NCI-H1694 (cell line): ENCODE results near the gene HIBADH.

ENCODE experiments used
- DNase-seq: peaks from one replicate; lab custom pipeline; 2025; lab: John Stamatoyannopoulos, UW

Gene HIBADH

DNA sequence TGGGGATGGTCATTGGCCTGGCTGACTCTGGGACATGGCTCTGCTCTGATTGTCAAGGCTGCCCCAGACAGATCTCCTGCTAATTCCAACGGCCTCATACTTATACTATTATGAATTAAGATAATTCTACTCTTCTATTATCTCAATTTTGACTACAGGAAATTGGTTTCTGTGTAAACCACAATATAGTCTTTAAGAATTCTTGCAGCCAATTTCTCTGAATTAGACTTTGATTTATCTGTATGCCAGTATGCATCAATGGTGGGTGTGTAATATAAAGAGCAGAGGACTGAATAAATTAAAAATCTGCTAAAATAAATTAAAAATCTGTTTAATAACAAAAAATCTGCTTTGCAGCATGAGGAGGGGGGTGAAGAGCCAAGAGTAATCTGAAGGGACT lies 27.0 kb downstream of the HIBADH start:
- no peak for DNase-seq

DNA sequence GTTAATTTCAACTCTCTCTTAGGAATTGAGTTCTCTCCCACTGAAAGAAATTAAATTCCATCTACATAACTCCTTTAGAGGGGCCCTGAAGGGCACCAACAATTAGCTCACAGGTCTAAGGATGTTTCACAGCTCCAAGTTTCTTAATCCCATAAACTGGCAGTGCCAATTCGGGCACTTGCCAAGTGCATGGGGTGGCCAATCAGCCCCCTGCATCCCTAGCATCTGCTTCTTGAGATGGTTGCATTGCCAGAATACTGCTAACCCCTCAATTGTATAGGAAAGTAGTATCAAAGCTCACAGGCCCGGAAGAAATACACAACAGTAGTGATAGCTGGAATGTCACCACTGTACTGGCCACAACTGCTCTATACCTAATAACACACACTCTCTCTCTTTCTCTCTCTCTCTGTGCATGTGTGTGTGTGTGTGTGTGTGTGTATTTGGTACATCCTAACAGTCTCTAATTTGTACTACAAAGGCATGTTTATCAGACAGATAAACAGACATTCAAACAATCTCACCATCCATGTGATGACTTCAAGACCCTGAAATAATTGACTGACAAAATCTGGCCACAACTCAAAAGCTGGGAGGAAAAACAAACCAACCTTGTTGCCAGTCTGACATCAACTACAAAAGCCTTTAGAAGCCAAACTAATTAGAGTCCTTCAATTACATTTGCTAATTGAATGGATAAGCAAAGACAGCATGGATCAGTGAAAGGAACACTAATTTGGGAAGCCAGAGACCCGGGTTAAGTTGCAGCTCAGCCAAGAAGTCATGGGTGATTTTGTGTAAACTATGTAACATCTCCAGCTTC lies 27.8 kb downstream of the HIBADH start:
- no peak for DNase-seq

DNA sequence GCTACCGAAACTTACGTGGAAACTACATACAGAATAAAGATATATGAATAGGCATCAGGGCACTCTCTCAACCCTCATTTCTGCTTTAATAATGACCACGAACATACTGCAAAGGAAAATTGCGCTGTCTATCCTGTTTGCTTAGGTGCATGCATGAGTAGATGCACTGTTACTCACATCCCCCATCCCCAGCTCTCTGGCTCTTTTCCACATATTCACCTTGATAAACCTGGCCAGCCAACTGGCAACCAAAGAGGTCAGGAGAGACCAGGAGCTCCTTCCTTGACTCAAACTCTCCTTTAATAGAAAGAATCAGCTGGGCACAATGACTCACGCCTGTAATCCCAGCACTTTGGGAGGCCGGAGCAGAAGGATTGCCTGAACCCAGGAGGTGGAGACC lies 29.6 kb downstream of the HIBADH start:
- no peak for DNase-seq

- DNase-seq: no peak
Observed at GRCh38 chr7:27631391-27631790, 31.3 kb downstream of the HIBADH start.

- DNase-seq: no peak
Observed at GRCh38 chr7:27627146-27627545, 35.5 kb downstream of the HIBADH start.

GRCh38 chr7:27619492-27619891 lies 43.2 kb downstream of the HIBADH start:
- no peak for DNase-seq

GRCh38 chr7:27617651-27618381 lies 44.9 kb downstream of the HIBADH start:
- no peak for DNase-seq

- DNase-seq: no peak
Observed at GRCh38 chr7:27616914-27617548, 45.7 kb downstream of the HIBADH start.

- no peak for DNase-seq
Observed at GRCh38 chr7:27616186-27616491, 46.5 kb downstream of the HIBADH start.

- DNase-seq: no peak
Observed at GRCh38 chr7:27615420-27616185, 47.1 kb downstream of the HIBADH start.

- DNase-seq: no peak
Observed at GRCh38 chr7:27614095-27614494, 48.6 kb downstream of the HIBADH start.

DNA sequence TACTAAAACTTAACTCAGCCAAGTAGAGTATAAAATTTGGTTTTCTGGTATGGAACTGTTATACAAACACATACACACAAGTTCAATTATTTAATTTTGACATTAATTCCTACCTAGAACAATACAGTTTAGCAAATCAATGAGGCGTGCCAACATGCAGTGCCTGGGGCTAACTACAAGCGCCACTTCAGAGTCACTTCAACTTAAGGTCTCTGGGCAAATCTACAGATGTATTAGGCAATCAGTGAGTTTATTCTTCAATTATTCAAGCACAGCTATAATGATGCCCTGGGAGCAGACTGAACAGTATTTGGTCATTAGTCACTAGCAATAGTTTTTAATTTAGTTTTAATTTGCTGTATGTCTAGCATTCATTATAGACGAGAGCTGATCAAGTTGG lies 51.6 kb downstream of the HIBADH start:
- no peak for DNase-seq

DNA sequence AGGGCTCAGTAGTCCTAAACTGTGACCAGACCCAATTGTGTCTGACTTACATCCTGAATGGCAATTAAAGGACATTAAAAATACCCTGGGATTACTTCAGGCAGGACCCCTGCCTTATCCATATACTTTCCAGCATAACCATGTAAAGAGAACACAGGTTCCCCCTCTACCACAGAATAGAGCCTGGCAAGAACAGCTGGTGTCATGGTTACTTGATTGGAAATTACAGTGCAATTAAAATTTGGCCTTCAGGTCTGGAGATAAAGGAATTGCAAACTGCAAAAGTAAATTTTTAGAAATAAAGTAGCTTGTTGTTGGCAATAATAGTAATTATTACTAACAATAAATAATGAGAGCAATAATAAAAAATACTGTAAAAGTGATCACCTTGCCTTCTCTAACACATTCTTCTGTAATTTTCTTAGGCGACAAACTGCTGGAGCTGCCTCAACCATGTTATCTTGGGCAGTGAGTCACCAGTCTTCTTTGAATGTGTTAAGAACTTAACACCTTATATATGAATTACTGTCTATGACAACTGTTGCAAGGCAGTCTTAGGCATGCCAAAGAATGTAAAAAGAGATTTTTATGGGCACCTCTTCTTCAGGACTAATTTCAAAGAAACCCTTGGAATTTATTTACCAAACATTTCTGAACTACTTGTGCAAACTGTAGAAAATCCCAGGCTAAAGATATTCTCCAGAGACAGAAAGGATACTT lies 53.7 kb downstream of the HIBADH start:
- no peak for DNase-seq

- DNase-seq: no peak
Observed at GRCh38 chr7:27607210-27607606, 55.5 kb downstream of the HIBADH start.

DNA sequence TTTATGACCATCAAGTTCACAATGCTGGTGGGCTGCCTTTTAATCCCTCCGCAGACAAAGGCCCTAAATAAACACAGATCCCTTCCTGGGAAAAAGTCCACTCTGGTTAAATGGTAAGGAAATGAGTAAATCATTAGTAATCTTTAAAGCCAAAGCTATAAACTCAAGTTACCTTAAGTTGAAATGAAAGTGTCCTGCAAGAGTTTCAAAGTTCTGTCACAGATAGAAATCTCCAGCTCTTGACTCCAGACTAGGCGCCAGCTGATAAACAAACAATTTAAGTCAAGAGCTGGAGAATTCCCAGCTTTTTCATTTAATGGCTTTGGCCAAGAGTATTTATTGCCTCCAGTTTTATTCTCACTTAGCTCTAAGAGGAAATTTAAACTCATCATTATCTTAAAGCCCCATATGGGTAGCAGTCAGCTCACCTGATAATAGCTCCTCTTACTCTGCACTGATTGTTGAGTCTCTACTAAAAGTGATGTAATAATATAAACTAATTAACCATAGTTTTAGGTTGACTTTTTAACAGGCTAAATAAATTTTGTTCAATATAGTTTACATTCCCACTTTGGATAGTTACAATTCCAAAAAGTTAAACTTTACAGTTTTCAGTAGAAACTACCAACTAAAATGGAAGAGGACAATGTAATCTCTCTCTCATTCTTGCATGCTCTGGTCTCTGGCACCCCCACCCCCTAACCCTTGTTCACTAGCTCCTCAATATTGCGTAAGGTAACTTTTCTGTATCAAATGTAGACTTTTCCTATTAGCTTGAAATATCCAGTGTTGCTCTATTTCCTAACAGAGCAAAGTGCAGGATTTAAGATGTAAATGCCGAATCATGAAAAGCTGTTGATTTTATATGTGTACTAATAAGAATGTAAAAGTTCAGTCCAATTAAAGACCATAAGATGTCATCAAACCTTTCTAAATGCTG lies 56.1 kb downstream of the HIBADH start:
- no peak for DNase-seq

DNA sequence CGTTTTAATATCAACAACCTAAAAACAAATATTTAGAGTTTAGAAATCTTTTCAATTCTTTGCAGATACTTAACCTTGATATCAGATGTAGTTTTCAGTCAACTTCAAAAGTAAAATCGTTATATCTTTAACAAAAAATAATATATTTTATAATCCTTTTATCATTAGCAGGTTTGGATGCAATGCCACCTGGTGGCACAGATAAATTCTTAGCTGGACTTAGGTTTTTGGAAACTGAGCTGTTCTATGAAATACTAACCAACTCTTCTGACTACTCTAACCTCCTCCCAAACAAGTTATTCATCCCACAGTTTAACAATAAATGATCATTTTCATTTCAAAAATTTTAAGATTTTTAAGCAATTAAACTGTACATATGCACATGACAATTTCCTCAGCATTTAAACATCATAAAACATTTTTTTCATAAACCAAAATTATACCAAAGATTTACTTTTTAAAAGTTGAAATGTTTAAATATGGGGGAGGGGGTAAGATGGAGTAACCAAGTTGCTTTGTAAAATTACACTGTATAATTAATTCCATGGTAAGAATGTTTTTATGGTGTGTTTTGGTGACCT lies 56.9 kb downstream of the HIBADH start:
- peak; percentile 24 for DNase-seq

GRCh38 chr7:27605283-27605682 lies 57.4 kb downstream of the HIBADH start:
- no peak for DNase-seq

DNA sequence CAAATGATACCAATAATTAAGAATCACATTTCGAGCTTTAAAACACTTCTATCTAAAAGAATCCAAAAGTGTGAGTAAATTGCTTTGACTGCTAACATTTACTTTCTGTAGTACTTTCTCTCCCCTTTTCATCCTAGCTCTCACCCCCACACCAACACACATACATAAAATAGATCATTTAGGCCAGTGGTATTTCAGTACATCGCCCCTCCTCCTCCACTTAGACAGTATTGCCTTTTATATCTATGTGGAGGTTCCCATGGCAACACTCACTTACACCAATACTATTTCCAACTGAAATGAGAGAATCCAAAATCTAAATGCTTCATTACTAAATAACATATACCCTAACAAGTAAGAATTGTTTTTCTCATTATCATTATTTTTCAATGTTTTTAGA lies 58.9 kb downstream of the HIBADH start:
- DNase-seq: no peak

DNA sequence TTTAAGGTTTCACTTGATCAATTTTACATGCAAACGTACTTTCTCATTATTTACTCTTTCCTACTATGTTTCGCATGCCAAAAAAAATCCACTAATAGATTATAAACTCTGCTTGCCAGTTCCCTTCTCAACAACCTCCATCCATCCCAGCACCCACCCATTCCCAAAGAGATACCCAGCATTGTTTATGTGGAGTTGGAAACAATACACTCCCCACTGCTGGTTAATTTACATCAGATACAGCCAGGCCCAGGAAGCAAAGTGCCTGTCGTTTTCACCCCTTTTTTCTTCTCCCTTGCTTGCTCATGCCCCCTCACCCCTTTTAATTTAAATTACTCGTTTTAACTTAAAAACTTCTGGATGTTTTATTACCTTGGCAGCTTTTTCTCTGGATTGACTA lies 59.9 kb downstream of the HIBADH start:
- no peak for DNase-seq

- no peak for DNase-seq
Observed at GRCh38 chr7:27601217-27601616, 61.5 kb downstream of the HIBADH start.
